HG03571 (cell line): ENCODE data around the gene HPCAL1.
A peak's percentile ranks its signal among the peaks of the same experiment; 100 is the strongest.
"Not testable (repeated sequence)": the region's sequence is repeated elsewhere in the genome, so short reads cannot be mapped to it uniquely, and the experiment has no call there.

Source experiments
- ATAC-seq: cut with Tn5 transposase; IDR thresholded peaks from one replicate; pipeline ENCODE4 v1.9.1; 2021; ENCODE audit not compliant: unreplicated experiment

Gene HPCAL1

GRCh38 chr2:10433947-10434885 is 131.5 kb downstream of the HPCAL1 start:
- ATAC-seq = no peak

DNA sequence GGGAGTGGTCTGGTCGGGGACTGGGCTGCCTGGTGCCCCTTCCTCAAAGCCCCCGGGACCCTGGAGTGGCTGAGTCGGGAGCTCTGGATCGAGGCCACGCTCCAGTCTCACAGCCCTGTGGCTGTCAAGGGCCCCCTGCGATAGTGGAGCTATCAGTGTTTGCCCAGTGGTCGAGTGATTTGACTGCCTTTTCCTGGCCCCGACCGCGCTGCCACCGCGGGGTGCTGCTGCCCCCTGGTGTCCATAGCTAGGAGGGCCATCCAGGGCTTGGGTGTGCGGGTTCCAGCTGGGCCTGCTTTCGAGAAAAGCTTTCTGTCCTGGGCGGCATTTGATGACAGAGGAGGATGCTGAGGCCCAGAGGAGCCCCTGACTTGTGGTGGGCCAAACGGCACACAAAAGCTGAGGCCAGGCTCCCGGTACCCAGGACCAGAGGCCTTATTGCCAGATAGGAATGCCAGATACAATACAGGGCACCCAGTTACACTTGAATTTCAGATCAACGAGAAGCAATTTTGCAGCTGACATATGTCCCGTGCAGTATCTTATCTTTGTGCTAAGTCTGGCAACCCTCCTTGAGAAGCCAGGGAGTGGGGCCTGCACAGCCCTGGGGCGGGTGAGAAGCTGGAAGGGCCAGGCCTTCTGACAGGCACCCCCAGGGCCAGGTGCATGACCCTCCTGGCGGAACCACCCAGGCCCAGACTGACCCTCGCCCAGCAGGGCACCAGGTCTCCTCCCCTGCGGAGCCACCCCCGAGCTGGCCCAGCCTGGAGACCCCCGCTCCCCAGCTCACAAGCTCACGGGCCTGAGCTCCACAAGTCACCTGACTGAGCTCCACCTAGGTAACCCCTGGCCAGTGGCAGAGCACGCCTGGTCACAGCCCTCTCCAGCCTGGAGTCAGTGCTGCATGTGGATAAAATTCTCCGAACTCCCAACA is 132.4 kb downstream of the HPCAL1 start:
- peak; percentile 54 for ATAC-seq

DNA sequence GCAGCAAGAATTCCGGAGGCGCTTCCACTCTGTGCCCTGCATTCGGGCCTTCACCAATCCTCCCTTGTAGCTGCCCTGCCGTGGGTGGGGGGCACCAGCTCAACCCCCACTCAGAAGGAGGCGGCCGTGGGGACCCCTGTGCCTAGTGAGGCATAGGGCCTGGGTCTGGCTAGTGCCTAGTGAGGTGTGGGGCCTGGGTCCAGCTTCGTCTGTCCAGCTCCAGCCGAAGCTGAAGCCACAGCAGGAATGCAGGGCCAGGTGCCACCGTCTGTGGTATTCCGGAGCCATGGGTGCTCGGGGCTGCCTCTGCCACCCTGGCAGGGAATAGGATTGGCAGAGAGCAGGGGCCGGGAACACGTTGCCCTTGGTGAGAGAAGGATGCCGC is 133.1 kb downstream of the HPCAL1 start:
- ATAC-seq = no peak

GRCh38 chr2:10436583-10437110 is 133.9 kb downstream of the HPCAL1 start:
- no peak for ATAC-seq

DNA sequence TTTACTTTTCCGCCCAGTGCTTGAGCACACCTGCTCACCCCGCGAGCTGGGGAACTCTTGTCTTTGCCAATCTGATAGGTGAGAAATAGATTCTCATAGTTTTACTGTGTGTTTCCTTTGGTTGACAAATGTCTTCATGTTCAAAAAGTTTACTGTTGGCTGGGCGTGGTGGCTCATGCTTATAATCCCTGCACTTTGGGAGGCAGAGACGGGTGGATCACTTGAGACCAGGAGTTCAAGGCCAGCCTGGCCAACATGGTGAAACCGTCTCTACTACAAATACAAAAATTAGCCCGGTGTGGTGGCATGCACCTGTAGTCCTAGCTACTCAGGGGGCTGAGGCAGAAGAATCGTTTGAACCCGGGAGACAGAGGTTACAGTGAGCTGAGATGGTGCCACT is 135.1 kb downstream of the HPCAL1 start:
- ATAC-seq = no peak

DNA sequence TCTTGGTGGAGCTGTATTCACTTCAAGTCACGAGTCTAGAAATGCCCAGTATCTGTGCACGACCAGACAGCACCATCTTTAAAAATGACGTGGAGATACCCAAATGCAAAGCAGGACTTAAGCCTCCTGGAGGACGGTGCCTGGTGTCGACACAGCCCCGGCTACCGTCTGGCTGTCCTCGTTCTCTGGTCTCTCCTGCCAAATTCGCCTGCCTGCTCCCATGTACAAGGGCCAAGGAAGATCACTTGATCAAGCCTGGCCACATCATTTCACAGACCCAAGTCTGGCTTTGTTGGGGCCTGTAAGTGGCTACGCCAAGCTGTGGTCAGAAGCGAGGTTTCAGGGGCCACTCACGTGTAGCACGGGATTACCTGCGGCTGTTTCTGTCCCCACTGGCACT is 136.0 kb downstream of the HPCAL1 start:
- no peak for ATAC-seq

GRCh38 chr2:10439185-10439879 is 136.6 kb downstream of the HPCAL1 start:
- no peak for ATAC-seq

GRCh38 chr2:10439971-10440370 is 137.3 kb downstream of the HPCAL1 start:
- no peak for ATAC-seq

DNA sequence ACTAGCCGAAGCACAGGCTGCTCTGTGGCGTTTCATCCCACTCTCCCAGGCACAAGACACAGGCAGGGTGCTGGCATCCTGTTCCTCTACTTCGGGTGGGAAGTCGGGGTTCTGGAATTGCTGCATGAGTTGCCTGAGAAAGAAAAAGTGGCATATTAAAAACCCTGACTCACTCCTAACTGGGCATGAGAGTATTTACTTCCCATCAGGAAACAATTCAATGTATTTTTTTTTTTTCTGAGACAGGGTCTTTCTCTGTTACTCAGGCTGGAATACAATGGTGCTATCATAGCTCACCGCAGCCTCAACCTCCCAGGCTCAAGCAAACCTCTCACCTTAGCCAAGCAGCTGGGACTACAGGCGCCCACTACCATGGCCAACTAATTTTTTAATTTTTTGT is 138.0 kb downstream of the HPCAL1 start:
- ATAC-seq = no peak

DNA sequence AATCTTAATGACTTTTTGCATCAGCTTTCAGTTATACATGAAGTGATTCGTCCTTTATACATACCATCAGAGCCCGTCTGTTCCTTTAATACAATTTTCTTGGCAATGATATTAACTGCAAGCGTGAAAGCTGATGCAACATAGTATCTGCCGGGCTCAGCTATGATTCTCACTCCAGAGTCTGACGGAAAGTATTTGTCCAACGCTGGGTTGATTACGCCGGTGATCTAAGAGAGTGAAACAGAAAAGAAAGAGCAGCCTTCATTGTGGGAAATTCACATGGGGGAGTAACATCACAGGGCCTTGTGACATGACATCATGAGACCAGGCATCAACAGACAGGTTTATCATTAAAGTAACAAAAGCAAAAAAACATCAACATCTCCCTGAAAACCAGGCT is 139.2 kb downstream of the HPCAL1 start:
- no peak for ATAC-seq

- ATAC-seq = not testable (repeated sequence)
Observed at GRCh38 chr2:10442469-10443126, 139.9 kb downstream of the HPCAL1 start.

- ATAC-seq = no peak
Observed at GRCh38 chr2:10444463-10444862, 141.8 kb downstream of the HPCAL1 start.

GRCh38 chr2:10446631-10447030 is 143.9 kb downstream of the HPCAL1 start:
- ATAC-seq = no peak

GRCh38 chr2:10447300-10447894 is 144.7 kb downstream of the HPCAL1 start:
- ATAC-seq = peak; percentile 13

DNA sequence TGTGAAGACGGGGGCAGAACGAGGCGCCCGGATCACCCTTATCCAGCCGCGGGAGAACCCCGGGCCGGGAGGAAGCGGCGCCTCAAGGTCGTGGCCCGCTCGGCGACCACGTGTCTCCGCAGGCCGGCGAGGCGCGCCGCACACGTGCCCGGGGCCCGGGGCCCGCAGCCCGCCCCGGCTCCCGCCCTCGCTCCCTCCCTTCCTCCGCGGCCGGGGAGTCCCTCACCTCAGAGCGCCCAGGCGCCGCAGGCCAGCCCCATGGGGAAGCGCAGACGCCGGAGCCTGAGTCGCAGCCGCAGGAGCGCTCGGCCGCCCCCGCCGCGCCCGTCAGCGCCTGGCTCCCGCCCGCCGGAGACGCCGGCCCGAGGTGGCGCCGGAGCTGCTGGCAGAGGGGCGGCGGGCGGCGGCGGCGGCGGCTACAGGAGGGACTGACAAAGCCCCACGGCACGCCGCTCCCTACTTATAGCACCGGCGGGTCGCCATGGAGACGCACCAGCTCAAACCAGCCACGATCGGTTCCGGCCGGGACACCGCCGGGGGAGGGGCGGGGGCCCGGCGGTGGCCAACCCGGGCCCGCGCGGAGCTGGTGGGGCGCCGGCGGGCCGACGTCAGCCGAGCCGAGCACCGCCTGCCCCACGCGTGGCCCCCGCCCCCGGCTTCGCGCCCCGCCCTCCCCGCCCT is 145.3 kb downstream of the HPCAL1 start, which contains the start of gene ODC1:
TSS of gene ODC1 (minus strand) at position 433 of the 681 bp plus-strand sequence. CDS start 3,295 bp downstream, outside the sequence.
- peak; percentile 65 for ATAC-seq

DNA sequence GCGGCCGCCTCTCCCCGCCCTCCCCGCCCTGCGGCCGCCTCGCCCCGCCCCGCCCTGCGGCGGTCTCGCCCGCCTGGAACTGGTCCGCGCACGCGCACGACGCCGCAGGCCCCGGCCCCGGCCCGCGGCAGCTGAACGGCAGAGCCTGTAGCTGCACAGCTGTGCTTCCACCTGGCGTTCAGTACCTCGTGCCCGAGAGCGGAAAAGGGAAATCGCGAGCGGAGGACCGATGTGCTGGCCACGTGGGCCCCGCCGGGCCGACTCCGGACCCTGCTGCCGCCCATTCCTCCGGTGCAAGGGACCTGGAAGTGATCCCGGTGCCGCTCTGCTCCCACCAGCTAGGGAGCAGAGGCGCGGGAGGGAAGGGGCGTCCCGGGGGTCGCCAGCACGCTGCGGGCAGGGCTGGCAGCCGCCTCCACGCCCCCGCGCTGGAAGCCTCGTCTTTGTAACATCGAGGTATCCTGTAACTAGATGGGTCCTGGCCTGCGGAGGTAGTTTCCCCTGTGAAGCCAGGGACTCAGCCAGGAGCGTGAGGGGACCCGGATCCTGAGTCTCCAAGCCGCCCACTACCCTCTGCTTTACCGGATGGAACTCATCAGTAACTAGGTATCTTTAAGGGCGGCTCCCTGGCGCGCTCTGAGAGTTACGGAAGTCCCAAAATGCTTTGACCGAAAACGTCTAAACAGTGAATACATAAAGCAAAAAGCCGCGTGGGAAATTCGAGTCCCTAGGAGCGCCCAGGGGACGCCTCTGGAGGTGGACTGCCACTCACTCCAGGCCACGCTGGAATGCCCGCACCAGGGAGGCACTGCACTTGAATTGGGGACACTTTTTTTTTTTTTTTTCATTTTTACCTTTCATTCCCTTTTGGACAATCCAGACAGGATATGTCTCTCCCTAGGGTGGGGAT is 146.1 kb downstream of the HPCAL1 start:
- ATAC-seq = peak; percentile 55

DNA sequence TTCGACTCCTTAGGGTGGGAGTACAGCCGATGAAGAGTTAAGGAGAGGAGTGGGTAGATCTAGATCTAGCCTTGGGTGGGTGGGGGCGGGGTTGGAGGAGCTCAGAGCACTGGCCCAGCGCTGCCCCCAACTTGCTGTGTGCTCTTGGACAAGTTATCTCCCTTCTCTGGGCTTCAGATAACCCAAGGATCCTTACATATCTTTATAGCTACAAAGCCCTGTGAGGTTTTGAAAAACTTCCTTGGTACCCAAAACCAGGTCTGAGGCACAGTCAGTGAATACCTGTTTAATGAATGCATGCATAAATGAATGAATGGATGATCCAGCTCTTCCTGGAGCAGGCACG is 146.8 kb downstream of the HPCAL1 start:
- no peak for ATAC-seq
